ENCODE data around the gene TAPT1. TPM values are rescaled to one million over a fixed set of nuclear protein-coding genes. Genes with fewer than 3 reads are reported as not detected.

The TAPT1 gene
- 11.1 and 12.3 TPM in 2 replicates for total RNA-seq

DNA sequence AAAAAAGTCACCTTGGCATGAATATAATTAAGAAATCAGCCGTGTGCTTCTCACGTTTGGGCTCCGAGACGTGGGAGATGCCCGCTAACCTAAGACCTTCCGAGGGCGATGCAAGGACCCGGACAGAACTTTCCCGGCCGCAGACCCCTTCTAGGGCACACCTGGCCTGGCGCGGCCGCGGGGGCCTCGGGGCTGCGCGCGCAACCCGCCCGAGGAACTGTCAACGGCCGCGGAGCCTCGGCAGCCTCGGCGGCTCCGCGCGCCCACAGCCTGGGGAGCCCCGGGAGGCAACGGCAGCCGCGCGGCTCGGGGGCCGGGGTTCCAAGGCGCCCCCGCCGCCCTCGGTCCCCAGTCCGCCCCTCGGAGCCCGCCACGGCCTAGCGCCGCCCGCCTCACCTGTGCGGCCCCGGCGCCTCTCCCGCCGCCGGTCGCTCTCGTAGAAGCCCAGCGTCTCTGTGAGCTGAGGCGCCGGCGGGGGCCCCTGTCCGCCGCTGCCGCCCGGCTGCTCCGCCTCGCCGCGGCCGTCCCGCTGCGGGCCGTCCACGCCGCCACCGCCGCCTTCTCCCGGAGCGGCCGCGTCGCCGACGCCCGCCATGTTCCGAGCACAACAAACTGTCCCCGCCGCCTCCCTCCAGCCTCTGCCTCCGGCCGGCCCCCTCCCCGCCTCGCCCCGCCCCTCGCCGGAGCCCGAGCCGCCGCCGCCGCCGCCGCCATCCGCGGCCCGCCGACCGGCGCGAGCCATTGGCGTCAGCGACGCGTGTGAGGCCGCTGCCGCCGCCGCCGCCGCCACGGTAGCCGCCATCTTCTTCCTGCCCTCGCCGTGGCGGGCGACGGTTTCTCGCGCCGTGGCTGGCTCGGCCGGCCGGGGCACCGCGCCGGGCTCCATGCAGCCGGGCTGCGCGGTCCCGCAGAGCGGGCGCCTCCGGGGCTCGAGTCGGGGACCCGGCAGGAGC is at the start of gene TAPT1:
Gene TAPT1, minus strand, starts transcription at position 609 of the 953 bp plus-strand sequence. Its CDS starts 14 bp downstream, at position 595.

Small RNA genes within 50 kb of the gene (small RNA-seq; reads per million reads assigned to genes)
- not detected for gene RPS21P4

Other genes starting within 250 kb of the TAPT1 start
- 0.10 TPM in 1 of 2 replicates, not detected in the other for gene PROM1, start 142.4 kb downstream of the TAPT1 start, total RNA-seq

All from vein endothelial cell (primary cell).